Esophagus squamous epithelium (tissue), 4 donors: ENCODE results near the gene PLCZ1.

ENCODE experiments used
- CTCF ChIP-seq, 6 experiments: fragments of 450-650 bp in 4 of 6; fragments of 200-600 bp in 2 of 6; sonication (generic) in 2 of 6; IDR thresholded peaks; one replicate each; pipeline ENCODE4 v1.5.1; 2016 to 2019; ENCODE audit warnings: antibody characterized with exemption in 6 of 6, mild to moderate bottlenecking in 4 of 6, moderate library complexity in 4 of 6
- POLR2A ChIP-seq, 4 donors: fragments of 450-650 bp; IDR thresholded peaks; one replicate each; pipeline ENCODE4 v1.6.1; 2017; ENCODE audit warnings: antibody characterized with exemption in 4 of 4, mild to moderate bottlenecking in 4 of 4, moderate library complexity in 3 of 4

- TF ChIP-seq CTCF (IDR thresholded peaks at IDR 0.05) (no peak), POLR2A (IDR thresholded peaks at IDR 0.05) (no peak)
Measured at GRCh38 chr12:18753481-18754123, 15.8 kb upstream of the PLCZ1 start.
